NCI-H2107 (cell line): ENCODE measurements around the gene CCDC167.
"Not testable (repeated sequence)": the region's sequence is repeated elsewhere in the genome, so short reads cannot be mapped to it uniquely, and the experiment has no call there.

Experiments
- DNase-seq: peaks from one replicate; lab custom pipeline; 2025; lab: John Stamatoyannopoulos, UW

The CCDC167 gene

DNA sequence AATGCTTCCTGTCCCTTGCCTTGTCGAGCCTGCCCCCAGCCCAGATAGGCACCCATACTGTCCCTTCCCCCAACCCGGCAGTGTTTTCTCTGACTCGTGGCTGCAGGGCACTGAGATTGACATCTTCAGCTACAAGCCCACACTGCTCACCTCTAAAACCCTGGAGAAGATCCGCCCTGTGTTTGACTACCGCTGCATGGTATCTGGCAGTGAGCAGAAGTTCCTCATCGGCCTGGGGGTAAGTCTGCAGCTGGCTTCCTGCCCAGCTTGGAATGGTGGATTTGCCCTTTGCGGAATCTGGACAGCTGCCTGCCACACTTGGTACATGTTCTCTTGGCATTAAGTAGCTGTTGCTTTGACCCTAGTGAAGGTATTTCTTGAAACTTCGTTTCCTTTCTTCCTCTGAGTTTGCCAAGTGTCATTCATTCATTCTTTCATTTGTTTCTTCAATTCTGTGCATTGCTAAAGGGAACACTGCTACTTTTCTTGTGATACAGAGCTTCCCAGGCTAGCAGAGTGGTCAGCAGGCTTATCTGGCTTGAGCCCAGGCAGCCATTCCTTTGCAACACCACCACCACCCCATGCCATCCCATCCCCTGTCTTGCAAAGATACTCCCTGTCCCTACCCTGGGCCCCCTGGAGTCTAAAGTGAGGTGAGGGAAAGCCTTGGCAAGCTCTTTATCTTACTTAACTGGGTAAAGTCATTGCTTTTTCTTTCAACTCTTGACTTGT is 26.2 kb downstream of the CCDC167 start:
- DNase-seq, result no peak

- no peak for DNase-seq
Observed at GRCh38 chr6:37467718-37468117, 32.0 kb downstream of the CCDC167 start.

DNA sequence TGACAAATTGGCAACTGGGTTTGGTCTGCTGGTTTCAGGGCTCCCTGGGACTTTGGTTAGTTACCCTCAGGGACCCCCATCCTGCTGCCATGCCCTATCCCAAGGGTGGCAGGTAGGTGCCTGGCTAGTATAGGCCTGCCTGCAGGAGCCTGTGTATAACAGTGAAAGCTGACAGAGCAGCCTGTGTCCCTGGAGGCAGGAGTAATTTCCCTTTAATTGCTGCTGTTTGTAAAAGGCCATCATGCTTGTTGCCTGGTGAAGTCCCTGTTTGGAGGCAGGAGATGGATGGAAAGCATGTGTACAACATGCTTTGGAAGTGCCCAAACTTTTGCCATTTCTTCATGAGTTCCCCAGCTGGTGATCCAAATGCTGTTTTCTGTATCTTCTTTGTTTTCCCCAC is 36.6 kb downstream of the CCDC167 start:
- DNase-seq, result no peak

GRCh38 chr6:37460805-37461204 is 38.9 kb downstream of the CCDC167 start:
- no peak for DNase-seq

- peak; percentile 50 for DNase-seq
Observed at GRCh38 chr6:37459981-37460800, 39.5 kb downstream of the CCDC167 start.

- DNase-seq, result no peak
Observed at GRCh38 chr6:37456816-37457560, 42.7 kb downstream of the CCDC167 start.

GRCh38 chr6:37456126-37456525 is 43.6 kb downstream of the CCDC167 start:
- DNase-seq, result no peak

DNA sequence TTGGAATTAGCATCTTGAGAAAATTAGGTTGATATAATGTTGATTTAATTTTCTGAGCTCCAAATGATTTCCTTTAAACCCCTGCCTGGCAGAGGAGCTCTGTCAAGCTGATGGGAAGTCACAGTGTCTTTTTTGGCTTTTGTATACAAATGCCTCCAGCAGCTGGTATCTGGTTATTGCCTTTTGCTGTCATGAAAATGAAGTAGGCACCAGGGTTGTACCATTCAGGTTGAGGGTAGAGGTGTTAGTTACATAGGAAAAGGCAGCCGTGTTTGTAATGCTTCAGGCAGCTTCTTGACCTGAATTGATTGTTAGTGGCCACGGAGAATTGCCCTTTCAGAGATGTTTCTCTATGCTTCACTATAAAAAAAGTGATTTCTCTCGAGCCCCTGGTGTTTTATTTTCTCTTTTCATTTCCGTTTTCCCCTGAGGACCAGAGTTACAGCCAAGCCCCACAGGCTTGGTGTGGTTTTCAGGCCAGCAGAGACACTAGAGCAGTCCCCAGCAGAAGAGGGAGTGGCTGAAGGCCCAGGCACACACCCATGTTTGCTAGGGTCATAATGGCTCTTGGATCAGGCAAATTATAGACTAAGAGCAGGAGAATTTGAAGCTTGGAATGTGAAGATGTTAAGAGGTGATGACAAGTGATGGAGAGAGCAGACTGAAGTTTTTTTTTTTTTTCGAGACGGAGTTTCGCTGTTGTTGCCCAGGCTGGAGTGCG is 45.1 kb downstream of the CCDC167 start:
- no peak for DNase-seq

GRCh38 chr6:37452522-37452921 is 47.2 kb downstream of the CCDC167 start:
- DNase-seq, result no peak

GRCh38 chr6:37451441-37452193 is 48.1 kb downstream of the CCDC167 start:
- DNase-seq, result no peak

DNA sequence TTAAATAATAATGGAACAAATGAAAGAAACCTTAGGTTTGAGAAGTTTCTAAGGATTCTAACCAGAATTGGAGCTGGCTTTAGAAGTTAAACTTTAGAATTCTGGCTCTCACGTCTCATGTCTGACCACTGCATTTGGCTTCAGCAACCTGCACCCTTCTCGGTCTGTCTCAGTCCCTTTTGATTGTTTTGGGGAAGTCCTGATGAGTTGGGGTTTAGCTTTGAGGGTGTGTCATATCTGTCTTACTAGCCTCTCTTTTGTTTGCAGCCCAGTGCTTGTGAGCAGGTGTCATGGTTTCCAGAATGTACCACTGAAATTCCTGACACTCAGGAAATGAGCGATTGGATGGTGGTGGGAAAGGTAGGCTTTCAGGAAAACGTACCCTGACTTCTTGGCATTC is 49.7 kb downstream of the CCDC167 start:
- DNase-seq, result no peak

DNA sequence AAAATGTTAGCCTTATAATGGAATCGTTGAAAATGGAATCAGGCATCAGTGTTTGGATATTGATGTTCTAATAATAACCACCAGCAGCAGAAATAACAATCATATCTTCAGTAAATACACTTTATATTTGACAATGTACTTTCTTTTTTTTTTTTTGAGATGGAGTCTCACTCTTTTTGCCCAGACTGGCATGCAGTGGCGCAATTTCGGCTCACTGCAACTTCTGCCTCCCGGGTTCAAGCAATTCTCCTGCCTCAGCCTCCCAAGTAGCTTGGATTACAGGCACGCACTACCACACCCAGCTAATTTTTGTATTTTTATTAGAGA is 56.5 kb downstream of the CCDC167 start:
- not testable (repeated sequence) for DNase-seq

DNA sequence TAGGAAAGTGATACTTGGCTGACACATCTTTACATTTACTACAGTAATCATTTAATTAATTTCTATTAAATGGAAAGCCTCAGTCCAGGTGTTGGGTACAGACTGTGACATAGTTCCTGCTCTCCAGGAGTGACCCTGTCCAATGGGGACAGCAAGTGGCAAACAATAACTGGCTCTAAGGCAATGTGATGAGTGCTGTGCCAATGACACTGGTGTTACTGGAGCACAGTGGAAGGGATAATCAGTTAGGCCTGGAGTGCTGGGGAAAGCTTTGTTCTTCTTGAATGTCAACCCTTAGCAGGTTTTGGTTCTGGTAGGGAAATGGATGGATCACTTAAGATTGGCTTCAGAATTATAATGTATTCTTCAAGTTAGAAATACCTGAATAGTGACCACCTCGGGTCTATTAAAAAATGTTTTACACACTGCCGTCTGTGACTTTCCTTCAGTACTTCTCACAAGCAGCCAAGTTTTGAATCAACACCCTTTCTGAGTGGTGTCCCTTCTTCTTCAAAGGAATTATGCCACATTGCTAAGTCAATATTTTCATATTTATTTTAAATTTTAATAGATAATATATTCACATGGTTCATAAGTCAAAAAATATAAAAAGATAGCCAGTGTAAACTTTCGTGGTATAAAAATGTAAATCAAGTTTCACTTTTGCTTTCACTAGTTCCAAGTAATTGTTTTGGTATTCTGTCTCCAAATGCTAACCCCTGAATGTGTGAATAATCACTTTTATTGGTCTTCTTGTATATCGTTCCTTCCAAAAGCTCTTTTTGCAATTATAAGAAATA is 57.1 kb downstream of the CCDC167 start:
- DNase-seq, result no peak

GRCh38 chr6:37441651-37442050 is 58.0 kb downstream of the CCDC167 start:
- no peak for DNase-seq

DNA sequence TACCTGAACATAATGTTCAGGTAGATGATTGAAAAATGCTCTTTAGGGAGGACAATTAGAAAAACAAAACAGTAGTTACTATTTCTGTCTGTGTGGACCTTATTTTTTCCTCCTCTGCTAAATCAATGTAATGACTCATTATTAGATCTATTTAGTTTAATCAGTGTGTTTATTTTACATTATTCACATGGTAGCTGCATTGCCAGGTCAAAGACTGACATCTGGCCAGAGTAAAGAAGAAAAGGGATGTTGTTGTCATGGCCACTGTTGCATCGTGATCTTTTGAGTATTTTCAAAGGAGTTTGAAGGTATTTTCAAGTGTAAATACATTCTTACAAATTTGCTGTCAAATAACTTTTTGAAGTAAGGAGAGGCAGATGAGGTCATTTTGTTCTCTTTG is 60.8 kb downstream of the CCDC167 start:
- DNase-seq, result no peak

- DNase-seq, result no peak
Observed at GRCh38 chr6:37435816-37436215, 63.9 kb downstream of the CCDC167 start.

DNA sequence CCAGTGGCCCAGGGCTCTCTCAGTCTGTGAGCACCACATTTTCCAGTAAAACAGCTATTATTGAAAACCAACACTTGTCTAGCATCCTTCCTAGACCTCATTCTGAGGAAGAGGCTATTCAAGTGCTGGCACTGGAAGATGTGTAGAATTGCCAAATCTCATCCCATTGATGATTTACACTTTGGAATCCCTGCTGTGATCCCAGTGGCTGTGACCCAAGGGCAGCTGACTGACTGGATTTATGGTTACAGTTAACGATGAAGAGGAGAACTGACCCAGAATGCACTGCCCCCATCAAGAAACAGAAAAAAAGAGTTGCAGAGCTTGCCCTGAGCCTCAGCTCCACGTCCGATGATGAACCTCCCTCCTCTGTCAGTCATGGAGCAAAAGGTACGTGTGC is 64.3 kb downstream of the CCDC167 start:
- DNase-seq, result no peak

GRCh38 chr6:37433657-37434271 is 65.9 kb downstream of the CCDC167 start:
- no peak for DNase-seq
